A549 (cell line): ENCODE measurements around the gene FMOD. TPM values are rescaled to one million over a fixed set of nuclear protein-coding genes. Genes with fewer than 3 reads are reported as not detected.

ENCODE experiments used
- ATAC-seq, 2 experiments: fragments of 200-7000 bp in 1 of 2; fragments of >200 bp in 1 of 2; cut with Nextera tagmentation in 1 of 2; cut with Tn5 transposase in 1 of 2; 3 replicates each; pipeline versions ENCODE4 v1.8.0 to v1.9.1; 2018 to 2020; ENCODE audit warnings: mild to moderate bottlenecking in 1 of 2, moderate library complexity in 1 of 2
- CTCF ChIA-PET: fragments of 300-600 bp; sonication (Branson Sonifier 250); formaldehyde crosslinking; extraction: SDS; loops from one replicate; lab custom pipeline; 2021; ENCODE audit warnings: antibody characterized with exemption, inconsistent platforms; lab: Yijun Ruan, JAX
- POLR2A ChIA-PET: fragments of 350-600 bp; formaldehyde crosslinking; extraction: SDS; loops from one replicate; lab custom pipeline; 2021; ENCODE audit warnings: antibody characterized with exemption, inconsistent platforms; lab: Yijun Ruan, JAX
- DNase-seq, 2 experiments: peaks; one replicate each; pipeline versions ENCODE4 v3.0.0 to v3.0.0-alpha.2; 2011 to 2016; ENCODE audit warnings: low read depth in 1 of 2, low spot score in 1 of 2
- FAIRE-seq: peaks from 2 replicates; lab custom pipeline; 2011; peaks lifted over from hg19 to GRCh38; lab: Jason Lieb, UNC
- H3K27ac ChIP-seq, 2 experiments: fragments of >200 bp; sonication (Bioruptor Twin); formaldehyde crosslinking; 3 replicates each; pipeline ENCODE4 v1.5.1; 2016 to 2017
- H3K4me1 ChIP-seq: fragments of >200 bp; sonication (Bioruptor Twin); formaldehyde crosslinking; 3 replicates; pipeline ENCODE4 v1.6.1; 2016
- H3K4me2 ChIP-seq: fragments of >200 bp; sonication (Bioruptor Twin); formaldehyde crosslinking; 3 replicates; pipeline ENCODE4 v1.6.1; 2016
- H3K4me3 ChIP-seq: fragments of >200 bp; sonication (Bioruptor Twin); formaldehyde crosslinking; 3 replicates; pipeline ENCODE4 v1.5.1; 2016
- H3K9me3 ChIP-seq: fragments of >200 bp; sonication (Bioruptor Twin); formaldehyde crosslinking; 3 replicates; pipeline ENCODE4 v1.6.1; 2016
- BHLHE40 ChIP-seq: IDR thresholded peaks from 2 replicates; pipeline ENCODE4 v1.6.1; 2012; ENCODE audit warnings: low read depth, low read length, inconsistent platforms
- CBX2 ChIP-seq: fragments of 200-600 bp; sonication (generic); IDR thresholded peaks from 2 replicates; pipeline ENCODE4 v1.6.1; 2016; ENCODE audit warnings: low read depth, mild to moderate bottlenecking, borderline replicate concordance
- CBX8 ChIP-seq: fragments of 200-600 bp; sonication (generic); IDR thresholded peaks from 2 replicates; pipeline ENCODE4 v1.6.1; 2016
- CEBPB ChIP-seq, 2 experiments: fragments of >200 bp in 1 of 2; sonication (Bioruptor Twin) in 1 of 2; formaldehyde crosslinking in 1 of 2; IDR thresholded peaks; 2 replicates each; pipeline ENCODE4 v1.6.1; 2012 to 2016
- CHD2 ChIP-seq: fragments of 150-350 bp; IDR thresholded peaks from 2 replicates; pipeline ENCODE4 v1.6.1; 2014; ENCODE audit warnings: low read length; ENCODE audit not compliant: partially characterized antibody
- CHD4 ChIP-seq: fragments of 200-600 bp; sonication (generic); IDR thresholded peaks from 2 replicates; pipeline ENCODE4 v1.6.1; 2016; ENCODE audit warnings: antibody characterized with exemption, mild to moderate bottlenecking, borderline replicate concordance
- CTCF ChIP-seq: fragments of >200 bp; sonication (Bioruptor Twin); formaldehyde crosslinking; IDR thresholded peaks from 3 replicates; pipeline ENCODE4 v1.5.1; 2016
- EHF ChIP-seq: fragments of 250-450 bp; sonication (Bioruptor Pico); IDR thresholded peaks from 2 replicates; pipeline ENCODE4 v1.5.0; 2020; ENCODE audit warnings: mild to moderate bottlenecking
- EHMT2 ChIP-seq: fragments of 200-600 bp; sonication (generic); IDR thresholded peaks from 2 replicates; pipeline ENCODE4 v1.6.1; 2016; ENCODE audit warnings: antibody characterized with exemption, low read depth, mild to moderate bottlenecking, moderate library complexity
- ESRRA ChIP-seq: fragments of 150-350 bp; IDR thresholded peaks from 2 replicates; pipeline ENCODE4 v1.6.1; 2014; ENCODE audit warnings: mild to moderate bottlenecking, low read length, borderline replicate concordance
- FOSB ChIP-seq: fragments of 250-450 bp; sonication (Bioruptor Pico); IDR thresholded peaks from 2 replicates; pipeline ENCODE4 v1.5.0; 2020; ENCODE audit warnings: mild to moderate bottlenecking, moderate library complexity
- GATA3 ChIP-seq: IDR thresholded peaks from 2 replicates; pipeline ENCODE4 v1.6.1; 2012; ENCODE audit warnings: borderline replicate concordance
- HOXA7 ChIP-seq: fragments of 250-450 bp; sonication (Bioruptor Pico); IDR thresholded peaks from 2 replicates; pipeline ENCODE4 v1.5.0; 2020; ENCODE audit warnings: mild to moderate bottlenecking, moderate library complexity
- JUN ChIP-seq, 2 experiments: fragments of >200 bp; sonication (Bioruptor Twin); formaldehyde crosslinking; IDR thresholded peaks; 2 replicates in 1 of 2; 3 replicates in 1 of 2; pipeline ENCODE4 v1.6.1; 2016 to 2017
- KDM5A ChIP-seq: fragments of 200-600 bp; sonication (generic); IDR thresholded peaks from 2 replicates; pipeline ENCODE4 v1.6.1; 2016; ENCODE audit warnings: antibody characterized with exemption, mild to moderate bottlenecking
- MAX ChIP-seq: IDR thresholded peaks from 2 replicates; pipeline ENCODE4 v1.6.1; 2012
- MYC ChIP-seq: IDR thresholded peaks from 2 replicates; pipeline ENCODE4 v1.6.1; 2012; ENCODE audit warnings: mild to moderate bottlenecking, inconsistent platforms, low read length, improper control_type of control experiment, borderline replicate concordance
- NPAS2 ChIP-seq: fragments of 250-450 bp; sonication (Bioruptor Pico); IDR thresholded peaks from 2 replicates; pipeline ENCODE4 v1.8.0; 2022; ENCODE audit warnings: mild to moderate bottlenecking, moderate library complexity, borderline replicate concordance
- PBX3 ChIP-seq: IDR thresholded peaks from 2 replicates; pipeline ENCODE4 v1.6.1; 2012
- PHF8 ChIP-seq: fragments of 200-600 bp; sonication (generic); IDR thresholded peaks from 2 replicates; pipeline ENCODE4 v1.6.1; 2016; ENCODE audit warnings: low read depth, mild to moderate bottlenecking, antibody characterized with exemption, moderate library complexity, borderline replicate concordance
- POLR2A ChIP-seq: IDR thresholded peaks from 2 replicates; pipeline ENCODE4 v1.6.1; 2012; ENCODE audit warnings: mild to moderate bottlenecking, low read length
- POLR2AphosphoS2 ChIP-seq: conservative IDR thresholded peaks from 2 replicates; pipeline ENCODE4 v1.6.1; 2012; ENCODE audit warnings: low read length, improper control_type of control experiment, inconsistent platforms
- RAD21 ChIP-seq, 2 experiments: fragments of >200 bp in 1 of 2; sonication (Bioruptor Twin) in 1 of 2; formaldehyde crosslinking in 1 of 2; IDR thresholded peaks in 1 of 2; conservative IDR thresholded peaks in 1 of 2; 2 replicates in 1 of 2; 3 replicates in 1 of 2; pipeline ENCODE4 v1.6.1; 2012 to 2018; ENCODE audit warnings: inconsistent platforms in 1 of 2
- REST ChIP-seq: fragments of 200-600 bp; sonication (generic); IDR thresholded peaks from 2 replicates; pipeline ENCODE4 v1.6.1; 2016; ENCODE audit warnings: antibody characterized with exemption, mild to moderate bottlenecking, moderate library complexity
- RNF2 ChIP-seq: fragments of 200-600 bp; sonication (generic); IDR thresholded peaks from 2 replicates; pipeline ENCODE4 v1.6.1; 2016; ENCODE audit warnings: low read depth, mild to moderate bottlenecking, antibody characterized with exemption, moderate library complexity, borderline replicate concordance
- ZC3H11A ChIP-seq: fragments of 450-650 bp; IDR thresholded peaks from 2 replicates; pipeline ENCODE4 v1.6.1; 2014; ENCODE audit warnings: antibody characterized with exemption, mild to moderate bottlenecking
- ZSCAN20 ChIP-seq: fragments of 250-450 bp; sonication (Bioruptor Pico); IDR thresholded peaks from 2 replicates; pipeline ENCODE4 v1.8.0; 2022; ENCODE audit warnings: mild to moderate bottlenecking, moderate library complexity
- WGBS: methylation state at CpG from one replicate; pipeline ENCODE4 v1.1.6; 2017; ENCODE audit errors: missing lambda C conversion rate; 5-methylcytosine and 5-hydroxymethylcytosine counted together
- polyA plus RNA-seq, 4 experiments: library from polyadenylated mRNA; depleted of rRNA in 3 of 4; stranded (reverse); fragments of >200 nt; fragmentation: RNase III in 1 of 4; extraction: RNeasy Plus Mini Kit Qiagen cat#74134 plus additional on column Dnase treatment in 1 of 4; gene quantifications; 2 replicates in 3 of 4; 3 replicates in 1 of 4; pipeline ENCODE4 v1.2.3, GENCODE V29; 2011 to 2017

FMOD gene
- polyA plus RNA-seq, 2 of the 4 experiments (the other 2 are of a cell fraction): 0.03 TPM; not detected in 1

GRCh38 chr1:203364094-203364801, 13.3 kb upstream of the FMOD start:
- no peak for DNase-seq
- Histone ChIP-seq H3K9me3 (no peaks in the 10 kb centered on the region), H3K4me1 (no peaks in the 10 kb centered on the region), H3K4me2 (no peak overlapping the region), H3K4me3 (no peak overlapping the region), H3K27ac (no peak overlapping the region)
- ChIA-PET POLR2A (no interaction called here), CTCF (interaction anchor here (0.7 to 1.1 kb wide), 4 partner anchors 12 to 141 kb away, joined by 3 to 4 read pairs (median 3); no protein-coding TSS in a partner anchor)
- WGBS: 45% methylated on average over 13 of the region's 13 CpGs
- TF ChIP-seq POLR2AphosphoS2 (no peak), CBX8 (no peak), FOSB (CRISPR knock-in tag) (no peak), RNF2 (no peak), CHD2 (no peak), EHMT2 (no peak), POLR2A (no peak), GATA3 (no peak), KDM5A (no peak), ZC3H11A (no peak), PBX3 (no peak), CTCF (no peak), MAX (no peak), ESRRA (no peak), RAD21 (conservative IDR thresholded peaks at IDR 0.05 in 1 of 2, IDR thresholded peaks at IDR 0.05 in 1 of 2) (no peak), BHLHE40 (no peak), CEBPB (IDR thresholded peaks at IDR 0.05) (no peak)
- no peak for FAIRE-seq
- ATAC-seq: no peak

GRCh38 chr1:203362720-203363025, 11.8 kb upstream of the FMOD start:
- CTCF ChIA-PET: interaction anchor here (0.8 to 15.1 kb wide), 4 partner anchors 21 to 125 kb away, joined by 3 to 223 read pairs (median 3); no protein-coding TSS in a partner anchor
- ATAC-seq (no peak), FAIRE-seq (no peak), DNase-seq (no peak)
- no peaks in the 10 kb centered on the region for H3K9me3 ChIP-seq
- H3K4me3 ChIP-seq: no peak overlapping the region
- H3K27ac ChIP-seq: no peak overlapping the region
- POLR2A ChIA-PET: no interaction called here
- no peaks in the 10 kb centered on the region for H3K4me1 ChIP-seq
- H3K4me2 ChIP-seq: no peak overlapping the region
- TF ChIP-seq CBX8: no peak
- no peak for TF ChIP-seq EHMT2
- no peak for TF ChIP-seq GATA3
- TF ChIP-seq ZSCAN20 (CRISPR knock-in tag): no peak
- TF ChIP-seq CBX2: no peak
- TF ChIP-seq BHLHE40: no peak
- TF ChIP-seq JUN (IDR thresholded peaks at IDR 0.05): no peak
- no peak for TF ChIP-seq REST
- no peak for TF ChIP-seq POLR2AphosphoS2
- TF ChIP-seq CTCF: no peak
- no peak for TF ChIP-seq EHF
- no peak for TF ChIP-seq NPAS2 (CRISPR knock-in tag)
- no peak for TF ChIP-seq MYC
- TF ChIP-seq CHD4: no peak
- TF ChIP-seq HOXA7 (CRISPR knock-in tag): no peak
- TF ChIP-seq PHF8: no peak
